ENCODE data around the gene DOK4. TPM values are rescaled to one million over a fixed set of nuclear protein-coding genes. Genes with fewer than 3 reads are reported as not detected.

Gene DOK4
- total RNA-seq, 1 experiment from 2014 or later: 4.9 TPM

DNA sequence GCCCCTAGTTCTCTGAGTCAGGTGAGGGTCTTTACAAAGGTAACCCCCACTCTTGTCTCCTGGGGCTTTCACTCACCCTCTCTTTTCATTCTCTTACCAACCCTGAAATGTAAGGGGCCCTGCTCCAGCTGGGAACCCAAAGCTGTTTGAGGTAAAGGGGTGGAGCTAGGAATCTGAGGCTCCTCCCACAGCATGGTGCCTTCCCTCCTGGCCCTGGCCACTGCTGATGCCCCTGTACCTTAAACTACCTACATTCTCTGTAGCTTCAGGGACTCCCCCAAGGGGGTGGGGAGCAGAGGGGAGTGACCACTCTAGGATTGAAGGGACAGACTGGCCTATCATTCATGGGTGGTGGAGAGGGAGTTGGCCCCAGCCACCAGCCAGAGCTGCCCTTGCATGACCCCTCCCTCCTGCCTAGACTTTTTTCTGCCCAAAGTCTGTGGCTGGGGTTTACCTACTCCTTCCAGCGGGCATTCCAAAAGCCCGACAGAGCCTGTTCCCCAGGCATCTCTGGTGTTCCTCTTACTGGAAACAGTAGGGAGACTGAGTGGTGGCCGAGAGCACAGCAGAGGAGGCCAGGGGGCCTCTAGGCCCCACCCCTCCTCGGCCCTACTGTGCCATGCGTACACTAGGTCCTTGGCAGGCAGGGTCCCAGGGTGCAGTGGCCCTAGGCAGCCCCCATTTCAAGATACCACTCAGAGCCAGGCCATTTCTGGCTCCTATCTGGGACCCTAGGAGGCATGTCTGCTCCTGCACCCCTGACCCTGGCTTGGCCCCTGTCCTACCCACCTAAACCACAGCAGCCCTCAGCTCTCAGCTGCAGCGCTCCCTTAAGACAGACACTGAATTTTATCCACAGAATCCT, 9.5 kb downstream of the DOK4 start:
- no peak for DNase-seq
- no TSS peak for BruUV-seq (replicated peaks)
- H3K9me3 ChIP-seq (ENCODE audit: low read length): no peaks in the 10 kb centered on the region
- H4K20me1 ChIP-seq (ENCODE audit: low read length): no peaks in the 10 kb centered on the region
- H3K4me2 ChIP-seq (ENCODE audit: low read length): no peak overlapping the region
- no peaks in the 10 kb centered on the region for H3K4me1 ChIP-seq (ENCODE audit: insufficient read depth, low read length)
- H3K36me3 ChIP-seq (ENCODE audit: low read depth, low read length): no peaks in the 10 kb centered on the region
- no peak overlapping the region for H3K27ac ChIP-seq (ENCODE audit: low read length)
- ChIA-PET CTCF (no interaction called here), POLR2A (ENCODE audit: unreplicated experiment) (no interaction called here)
- H2AFZ ChIP-seq (ENCODE audit: low read length): no peak overlapping the region
- no peaks in the 10 kb centered on the region for H3K9me2 ChIP-seq (replicated peaks; ENCODE audit: low read length)
- no peak for ATAC-seq
- H3K27me3 ChIP-seq (ENCODE audit: low read length): no peaks in the 10 kb centered on the region
- H3K79me2 ChIP-seq (ENCODE audit: low read length): no peaks in the 10 kb centered on the region
- no peaks in the 10 kb centered on the region for H3F3A ChIP-seq (ENCODE audit: low read length, unreplicated experiment)
- TF ChIP-seq, protein P1, sequence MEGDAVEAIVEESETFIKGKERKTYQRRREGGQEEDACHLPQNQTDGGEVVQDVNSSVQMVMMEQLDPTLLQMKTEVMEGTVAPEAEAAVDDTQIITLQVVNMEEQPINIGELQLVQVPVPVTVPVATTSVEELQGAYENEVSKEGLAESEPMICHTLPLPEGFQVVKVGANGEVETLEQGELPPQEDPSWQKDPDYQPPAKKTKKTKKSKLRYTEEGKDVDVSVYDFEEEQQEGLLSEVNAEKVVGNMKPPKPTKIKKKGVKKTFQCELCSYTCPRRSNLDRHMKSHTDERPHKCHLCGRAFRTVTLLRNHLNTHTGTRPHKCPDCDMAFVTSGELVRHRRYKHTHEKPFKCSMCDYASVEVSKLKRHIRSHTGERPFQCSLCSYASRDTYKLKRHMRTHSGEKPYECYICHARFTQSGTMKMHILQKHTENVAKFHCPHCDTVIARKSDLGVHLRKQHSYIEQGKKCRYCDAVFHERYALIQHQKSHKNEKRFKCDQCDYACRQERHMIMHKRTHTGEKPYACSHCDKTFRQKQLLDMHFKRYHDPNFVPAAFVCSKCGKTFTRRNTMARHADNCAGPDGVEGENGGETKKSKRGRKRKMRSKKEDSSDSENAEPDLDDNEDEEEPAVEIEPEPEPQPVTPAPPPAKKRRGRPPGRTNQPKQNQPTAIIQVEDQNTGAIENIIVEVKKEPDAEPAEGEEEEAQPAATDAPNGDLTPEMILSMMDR (conservative IDR thresholded peaks at IDR 0.05; ENCODE audit: low read depth, low read length): no peak
- no peak for TF ChIP-seq EZH2 (IDR thresholded peaks at IDR 0.05; ENCODE audit: low read length, unreplicated experiment)
- TF ChIP-seq EZH2phosphoT487 (IDR thresholded peaks at IDR 0.05; ENCODE audit: borderline replicate concordance, low read length): no peak
- no peak overlapping the region for H3K4me3 ChIP-seq (ENCODE audit: low read length)
- intact Hi-C loops (cut with micrococcal nuclease): no loop called here
- no peak overlapping the region for H3K9ac ChIP-seq (ENCODE audit: low read length)

DNA sequence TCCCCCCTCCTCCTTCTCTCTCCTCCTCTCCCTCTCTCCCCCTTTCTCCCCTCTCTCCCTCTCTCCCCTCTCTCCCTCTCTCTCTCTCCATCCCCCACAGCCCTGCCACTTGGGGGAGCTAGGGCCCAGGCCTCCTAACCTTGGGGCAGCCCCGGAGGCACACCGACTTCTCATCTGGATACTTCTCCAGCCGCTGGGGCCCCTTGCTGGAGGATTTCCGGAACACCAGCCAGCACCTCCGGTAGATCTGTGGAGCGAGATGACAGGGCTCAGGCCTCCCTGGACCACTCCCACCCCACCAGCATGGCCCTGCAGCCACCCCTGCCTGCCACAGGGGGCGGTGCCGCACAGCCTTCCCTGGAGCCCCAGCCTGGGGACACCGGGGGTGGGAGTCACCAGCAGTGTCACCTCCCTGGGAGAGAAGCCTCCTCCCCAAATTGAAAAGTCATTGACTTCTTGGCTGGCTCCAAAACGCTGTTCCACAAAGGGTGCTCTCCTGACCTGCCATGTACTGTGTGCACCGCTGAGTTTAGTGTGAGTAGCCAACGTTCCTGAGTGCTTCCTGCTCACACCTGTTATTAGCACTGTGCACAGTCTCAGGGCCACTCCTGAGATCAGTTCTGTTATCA, 10.5 kb downstream of the DOK4 start:
- Histone ChIP-seq H3K4me2 (ENCODE audit: low read length) (no peak overlapping the region), H2AFZ (ENCODE audit: low read length) (no peak overlapping the region), H3K36me3 (ENCODE audit: low read depth, low read length) (peaks cover 3% of the 10 kb centered on the region; the same call in 1 of the 2 replicates), H3K27me3 (ENCODE audit: low read length) (no peaks in the 10 kb centered on the region), H3K9ac (ENCODE audit: low read length) (no peak overlapping the region), H3K9me3 (ENCODE audit: low read length) (no peaks in the 10 kb centered on the region), H3K27ac (ENCODE audit: low read length) (no peak overlapping the region), H3K4me1 (ENCODE audit: insufficient read depth, low read length) (no peaks in the 10 kb centered on the region), H3K4me3 (ENCODE audit: low read length) (no peak overlapping the region), H3K9me2 (replicated peaks; ENCODE audit: low read length) (no peaks in the 10 kb centered on the region), H3K79me2 (ENCODE audit: low read length) (no peaks in the 10 kb centered on the region), H4K20me1 (ENCODE audit: low read length) (no peaks in the 10 kb centered on the region), H3F3A (ENCODE audit: low read length, unreplicated experiment) (no peaks in the 10 kb centered on the region)
- CTCF ChIA-PET: no interaction called here
- BruUV-seq (replicated peaks): no TSS peak
- intact Hi-C loops (cut with micrococcal nuclease): no loop called here
- POLR2A ChIA-PET (ENCODE audit: unreplicated experiment): no interaction called here
- ATAC-seq (peak; percentile 73), DNase-seq (peak; percentile 15)
- TF ChIP-seq, protein P1 (conservative IDR thresholded peaks at IDR 0.05; ENCODE audit: low read depth, low read length): peak; percentile 49
- TF ChIP-seq EZH2phosphoT487 (IDR thresholded peaks at IDR 0.05; ENCODE audit: borderline replicate concordance, low read length): no peak
